ENCODE results near the gene AREL1.

- no peak for TF ChIP-seq MAX (IDR thresholded peaks at IDR 0.05; ENCODE audit: insufficient read depth, insufficient read length)
- TF ChIP-seq POLR2A (IDR thresholded peaks at IDR 0.05; ENCODE audit: low read depth, low read length) = no peak
- TF ChIP-seq, protein P1, sequence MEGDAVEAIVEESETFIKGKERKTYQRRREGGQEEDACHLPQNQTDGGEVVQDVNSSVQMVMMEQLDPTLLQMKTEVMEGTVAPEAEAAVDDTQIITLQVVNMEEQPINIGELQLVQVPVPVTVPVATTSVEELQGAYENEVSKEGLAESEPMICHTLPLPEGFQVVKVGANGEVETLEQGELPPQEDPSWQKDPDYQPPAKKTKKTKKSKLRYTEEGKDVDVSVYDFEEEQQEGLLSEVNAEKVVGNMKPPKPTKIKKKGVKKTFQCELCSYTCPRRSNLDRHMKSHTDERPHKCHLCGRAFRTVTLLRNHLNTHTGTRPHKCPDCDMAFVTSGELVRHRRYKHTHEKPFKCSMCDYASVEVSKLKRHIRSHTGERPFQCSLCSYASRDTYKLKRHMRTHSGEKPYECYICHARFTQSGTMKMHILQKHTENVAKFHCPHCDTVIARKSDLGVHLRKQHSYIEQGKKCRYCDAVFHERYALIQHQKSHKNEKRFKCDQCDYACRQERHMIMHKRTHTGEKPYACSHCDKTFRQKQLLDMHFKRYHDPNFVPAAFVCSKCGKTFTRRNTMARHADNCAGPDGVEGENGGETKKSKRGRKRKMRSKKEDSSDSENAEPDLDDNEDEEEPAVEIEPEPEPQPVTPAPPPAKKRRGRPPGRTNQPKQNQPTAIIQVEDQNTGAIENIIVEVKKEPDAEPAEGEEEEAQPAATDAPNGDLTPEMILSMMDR (IDR thresholded peaks at IDR 0.05; ENCODE audit: extremely low read depth in 1 of 2, insufficient read depth in 1 of 2, low read depth in 1 of 2, low read length in 2 of 2) = no peak
- TF ChIP-seq GATA2 (IDR thresholded peaks at IDR 0.05; ENCODE audit: insufficient read depth, insufficient read length, low read depth, low read length) = no peak
- TF ChIP-seq EZH2 (IDR thresholded peaks at IDR 0.05; ENCODE audit: borderline replicate concordance, low read depth, low read length, severe bottlenecking) = no peak
- TF ChIP-seq MYC (IDR thresholded peaks at IDR 0.05; ENCODE audit: low read depth, low read length) = no peak
- no peak for TF ChIP-seq POLR2AphosphoS5 (IDR thresholded peaks at IDR 0.05; ENCODE audit: insufficient read depth, low read depth, low read length)
- TF ChIP-seq JUN (IDR thresholded peaks at IDR 0.05; ENCODE audit: borderline replicate concordance, insufficient read depth, insufficient read length, low read depth) = no peak
Measured at GRCh38 chr14:74697543-74697942, 15.3 kb downstream of the AREL1 start.
